ENCODE results near the gene NMT2. TPM values are rescaled to one million over a fixed set of nuclear protein-coding genes. Genes with fewer than 3 reads are reported as not detected.

Gene NMT2
- total and polyA plus RNA-seq, 10 of the 15 experiments (the other 5 are each of a cell fraction or from before 2014, with no cell fraction given): 4.9 to 12.0 (median 9.2) TPM

DNA sequence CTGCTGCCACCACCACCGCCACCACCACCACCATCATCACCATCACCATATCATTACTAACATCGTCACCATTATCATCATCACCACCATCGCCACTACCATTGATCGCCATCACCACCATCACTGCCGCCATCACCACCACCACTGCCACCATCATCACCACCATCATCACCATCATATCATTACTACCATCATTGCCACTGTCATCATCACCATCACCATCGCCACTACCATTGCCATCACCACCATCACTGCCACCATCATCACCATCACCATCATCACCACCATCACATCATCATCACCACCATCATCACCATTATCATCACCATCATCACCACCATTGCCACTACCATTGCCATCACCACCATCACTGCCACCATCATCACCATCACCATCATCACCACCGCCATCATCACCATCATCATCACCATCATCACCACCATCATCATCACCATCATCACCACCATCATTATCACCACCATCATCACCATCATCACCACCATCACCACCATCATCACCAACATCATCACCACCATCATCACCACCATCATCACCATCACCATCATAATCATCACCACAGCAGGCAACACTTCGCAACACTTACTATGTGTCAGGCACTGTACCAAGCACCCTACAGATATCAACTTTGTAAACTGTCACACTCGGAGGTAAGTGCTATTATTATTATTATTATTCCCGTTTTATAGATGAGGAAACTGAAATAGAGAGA lies 19.3 kb downstream of the NMT2 start (continued):
- TF ChIP-seq, protein P1, sequence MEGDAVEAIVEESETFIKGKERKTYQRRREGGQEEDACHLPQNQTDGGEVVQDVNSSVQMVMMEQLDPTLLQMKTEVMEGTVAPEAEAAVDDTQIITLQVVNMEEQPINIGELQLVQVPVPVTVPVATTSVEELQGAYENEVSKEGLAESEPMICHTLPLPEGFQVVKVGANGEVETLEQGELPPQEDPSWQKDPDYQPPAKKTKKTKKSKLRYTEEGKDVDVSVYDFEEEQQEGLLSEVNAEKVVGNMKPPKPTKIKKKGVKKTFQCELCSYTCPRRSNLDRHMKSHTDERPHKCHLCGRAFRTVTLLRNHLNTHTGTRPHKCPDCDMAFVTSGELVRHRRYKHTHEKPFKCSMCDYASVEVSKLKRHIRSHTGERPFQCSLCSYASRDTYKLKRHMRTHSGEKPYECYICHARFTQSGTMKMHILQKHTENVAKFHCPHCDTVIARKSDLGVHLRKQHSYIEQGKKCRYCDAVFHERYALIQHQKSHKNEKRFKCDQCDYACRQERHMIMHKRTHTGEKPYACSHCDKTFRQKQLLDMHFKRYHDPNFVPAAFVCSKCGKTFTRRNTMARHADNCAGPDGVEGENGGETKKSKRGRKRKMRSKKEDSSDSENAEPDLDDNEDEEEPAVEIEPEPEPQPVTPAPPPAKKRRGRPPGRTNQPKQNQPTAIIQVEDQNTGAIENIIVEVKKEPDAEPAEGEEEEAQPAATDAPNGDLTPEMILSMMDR (IDR thresholded peaks at IDR 0.05 in 2 of 3, conservative IDR thresholded peaks at IDR 0.05 in 1 of 3; ENCODE audit: control insufficient read depth in 2 of 3, extremely low read depth in 1 of 3, insufficient read depth in 1 of 3, low read depth in 3 of 3, low read length in 3 of 3): no peak
- no peak for TF ChIP-seq CREM (IDR thresholded peaks at IDR 0.05; ENCODE audit: low read depth)

DNA sequence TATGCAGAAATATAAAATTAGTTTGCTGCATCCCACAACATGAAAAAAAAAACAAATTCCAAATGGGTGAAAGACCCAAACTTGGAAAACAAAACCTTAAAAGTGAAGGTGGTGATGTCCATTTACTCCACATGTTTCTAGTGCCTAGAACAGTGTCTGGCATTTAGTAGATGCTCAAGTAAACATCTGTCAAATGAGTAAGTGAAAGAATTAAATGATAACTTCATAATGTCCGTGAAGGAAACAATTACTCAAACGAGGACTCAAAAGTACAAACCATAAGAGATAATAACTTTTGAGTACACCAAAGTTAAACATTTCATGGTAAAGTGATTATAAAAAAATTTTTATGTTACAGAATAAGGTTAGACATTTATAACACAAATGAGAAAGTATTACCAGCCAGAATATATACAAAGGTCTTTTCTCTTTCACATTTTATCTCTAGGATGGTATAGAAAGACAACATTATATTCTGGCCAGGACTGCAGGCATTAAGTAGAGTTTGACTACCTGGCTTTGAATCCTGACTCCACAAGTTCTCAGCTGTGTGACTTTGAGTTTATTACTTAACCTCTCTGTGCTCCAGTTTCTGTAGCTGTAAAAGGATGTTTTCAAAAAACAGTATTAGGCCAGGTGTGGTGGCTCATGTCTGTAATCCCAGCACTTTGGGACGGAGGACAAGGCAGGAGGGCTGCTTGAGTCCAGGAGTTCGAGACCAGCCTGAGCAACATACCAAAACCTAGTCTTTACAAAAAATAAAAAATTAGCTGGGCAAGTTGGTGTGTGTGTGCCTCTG lies 20.7 kb downstream of the NMT2 start:
- no peaks in the 10 kb centered on the region; a peak in 1 of 4 replicates for H3K36me3 ChIP-seq (ENCODE audit: control insufficient read depth in 2 of 2, insufficient read depth in 2 of 2, low read length in 1 of 2)
- 53% methylated on average over 4 of the region's 4 CpGs for WGBS (ENCODE audit: insufficient coverage, insufficient replicate concordance, low lambda C conversion rate, missing lambda C conversion rate)
- ATAC-seq (no peak), DNase-seq (ENCODE audit: low read depth, low spot score) (no peak), FAIRE-seq (no peak)
- no peak overlapping the region for H3K9ac ChIP-seq (ENCODE audit: control insufficient read depth, insufficient read depth, low read length)
- no peak overlapping the region for H3K27ac ChIP-seq (ENCODE audit: control insufficient read depth, insufficient read depth)
- SMC1A ChIA-PET (ENCODE audit: uncharacterized antibody, unreplicated experiment): interaction anchor here (1.0 to 1.3 kb wide), 3 partner anchors 19 to 25 kb away, joined by 3 to 9 read pairs (median 7); partner anchors contain the start of gene NMT2
- H3K4me2 ChIP-seq (ENCODE audit: control insufficient read depth, insufficient read depth): no peak overlapping the region
- H4K20me1 ChIP-seq (ENCODE audit: control insufficient read depth, insufficient read depth): no peaks in the 10 kb centered on the region
- no peaks in the 10 kb centered on the region; the same call in 1 of the 2 replicates for H3K4me1 ChIP-seq (ENCODE audit: control insufficient read depth, insufficient read depth, low read length)
- intact Hi-C loops (cut with micrococcal nuclease; ENCODE audit: unreplicated experiment): no loop called here
- TF ChIP-seq, protein P2, sequence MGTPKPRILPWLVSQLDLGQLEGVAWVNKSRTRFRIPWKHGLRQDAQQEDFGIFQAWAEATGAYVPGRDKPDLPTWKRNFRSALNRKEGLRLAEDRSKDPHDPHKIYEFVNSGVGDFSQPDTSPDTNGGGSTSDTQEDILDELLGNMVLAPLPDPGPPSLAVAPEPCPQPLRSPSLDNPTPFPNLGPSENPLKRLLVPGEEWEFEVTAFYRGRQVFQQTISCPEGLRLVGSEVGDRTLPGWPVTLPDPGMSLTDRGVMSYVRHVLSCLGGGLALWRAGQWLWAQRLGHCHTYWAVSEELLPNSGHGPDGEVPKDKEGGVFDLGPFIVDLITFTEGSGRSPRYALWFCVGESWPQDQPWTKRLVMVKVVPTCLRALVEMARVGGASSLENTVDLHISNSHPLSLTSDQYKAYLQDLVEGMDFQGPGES (IDR thresholded peaks at IDR 0.05): no peak
- TF ChIP-seq TCF12 (IDR thresholded peaks at IDR 0.05; ENCODE audit: low read depth, low read length) (no peak), NRF1 (conservative IDR thresholded peaks at IDR 0.05; ENCODE audit: low read depth, low read length) (no peak), ZBED1 (IDR thresholded peaks at IDR 0.05; ENCODE audit: borderline replicate concordance) (no peak), EED (IDR thresholded peaks at IDR 0.05; ENCODE audit: low read depth) (no peak), FOXK2 (IDR thresholded peaks at IDR 0.05) (no peak), CBFB (IDR thresholded peaks at IDR 0.05; ENCODE audit: low read depth) (no peak), BMI1 (IDR thresholded peaks at IDR 0.05; ENCODE audit: borderline replicate concordance) (no peak), BHLHE40 (IDR thresholded peaks at IDR 0.05; ENCODE audit: borderline replicate concordance in 1 of 2, low read depth in 2 of 2, low read length in 1 of 2) (no peak), HDGF (IDR thresholded peaks at IDR 0.05) (no peak), TBL1XR1 (IDR thresholded peaks at IDR 0.05; ENCODE audit: low read depth, low read length) (no peak)
- no TSS peak for BruUV-seq (replicated peaks)
- H3K9me3 ChIP-seq (replicated peaks; ENCODE audit: control insufficient read depth, insufficient read depth, low read length): no peaks in the 10 kb centered on the region; the same call in 2 of the 3 replicates
- CTCF ChIA-PET: interaction anchor here (1.3 to 1.7 kb wide), 2 partner anchors 14 to 21 kb away, joined by 5 to 8 read pairs; partner anchors contain the start of gene NMT2
- no peaks in the 10 kb centered on the region for H3K27me3 ChIP-seq (replicated peaks in 1 of 2; ENCODE audit: control insufficient read depth in 2 of 2, insufficient read depth in 2 of 2, low read length in 1 of 2)
- RAD21 ChIA-PET (ENCODE audit: unreplicated experiment): no interaction called here
- H3K4me3 ChIP-seq: no peak overlapping the region
- no peak overlapping the region for H2AFZ ChIP-seq (ENCODE audit: control insufficient read depth, low read depth, low read length)
- in situ Hi-C loops (cut with MboI): no loop called here
- no peaks in the 10 kb centered on the region; the same call in 1 of the 2 replicates for H3K79me2 ChIP-seq (ENCODE audit: control insufficient read depth, insufficient read depth, low read length)
- POLR2A ChIA-PET: interaction anchor here (0.6 kb wide), 3 partner anchors 25 to 458 kb away, joined by 3 to 5 read pairs (median 4); no protein-coding TSS in a partner anchor

Measured in GM12878 (cell line).